ENCODE results near the gene GPX4.
"Not testable (repeated sequence)": the region's sequence is repeated elsewhere in the genome, so short reads cannot be mapped to it uniquely, and the experiment has no call there.

GPX4 gene

DNA sequence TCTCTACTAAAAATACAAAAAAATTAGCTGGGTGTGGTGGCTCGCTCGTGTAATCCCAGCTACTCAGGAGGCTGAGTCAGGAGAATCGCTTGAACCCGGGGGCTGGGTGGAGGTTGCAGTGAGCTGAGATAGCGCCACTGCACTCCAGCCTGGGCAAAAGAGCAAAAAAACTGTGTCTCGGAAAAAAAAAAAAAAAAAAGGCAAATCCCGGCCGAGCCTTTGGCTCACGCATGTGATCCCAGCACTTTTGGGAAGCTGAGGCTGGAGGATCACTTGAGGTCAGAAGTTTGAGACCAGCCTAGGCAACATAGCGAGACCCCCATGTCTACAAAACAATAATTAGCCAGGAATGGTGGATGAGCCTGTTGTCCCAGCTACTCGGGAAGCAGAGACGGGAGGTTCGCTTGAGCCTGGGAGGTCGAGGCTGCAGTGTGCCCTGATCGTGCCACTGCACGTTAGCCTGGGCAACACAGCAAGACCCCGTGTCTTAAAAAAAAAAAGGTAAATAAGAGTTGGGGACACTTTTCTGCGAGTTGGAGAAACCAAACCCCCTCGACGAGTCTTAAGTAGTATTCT, 574 bp upstream of the GPX4 start:
- DNase-seq = no peak

DNA sequence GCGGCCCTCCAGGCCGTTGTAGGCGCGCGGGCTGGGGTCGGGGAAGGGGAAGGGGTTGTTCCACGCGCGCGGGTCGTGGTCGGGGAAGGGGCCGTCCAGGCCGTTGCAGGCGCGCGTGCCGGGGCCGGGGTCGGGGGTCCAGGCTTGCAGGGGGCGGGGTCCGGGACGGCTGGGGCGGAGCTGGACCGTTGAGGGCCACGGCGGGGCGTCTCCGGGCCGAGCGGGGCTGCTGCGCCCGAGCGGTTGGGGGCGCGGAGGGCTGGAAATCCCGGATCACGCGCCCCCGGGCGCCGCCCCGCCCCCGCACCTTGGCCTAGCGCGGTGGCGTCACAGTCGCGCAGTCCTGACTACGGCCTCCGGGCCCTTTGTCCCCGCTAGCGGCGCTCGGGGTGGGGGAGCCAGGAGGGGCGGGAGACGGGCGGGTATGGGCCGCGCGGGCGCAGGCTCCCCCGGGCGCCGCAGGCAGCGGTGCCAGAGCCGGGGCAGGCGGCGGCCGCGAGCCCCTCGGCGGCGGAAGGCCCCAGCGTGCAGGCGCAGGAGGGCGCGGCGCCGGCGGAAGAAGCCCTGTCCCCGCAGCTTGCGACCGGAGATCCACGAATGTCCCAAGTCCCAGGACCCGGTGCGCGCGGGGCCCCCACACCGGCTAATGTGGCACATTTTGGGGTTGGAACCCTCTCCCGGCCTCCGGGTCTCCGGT, 665 bp downstream of the GPX4 start:
- DNase-seq = peak; percentile 47 to 81 (median 72)

DNA sequence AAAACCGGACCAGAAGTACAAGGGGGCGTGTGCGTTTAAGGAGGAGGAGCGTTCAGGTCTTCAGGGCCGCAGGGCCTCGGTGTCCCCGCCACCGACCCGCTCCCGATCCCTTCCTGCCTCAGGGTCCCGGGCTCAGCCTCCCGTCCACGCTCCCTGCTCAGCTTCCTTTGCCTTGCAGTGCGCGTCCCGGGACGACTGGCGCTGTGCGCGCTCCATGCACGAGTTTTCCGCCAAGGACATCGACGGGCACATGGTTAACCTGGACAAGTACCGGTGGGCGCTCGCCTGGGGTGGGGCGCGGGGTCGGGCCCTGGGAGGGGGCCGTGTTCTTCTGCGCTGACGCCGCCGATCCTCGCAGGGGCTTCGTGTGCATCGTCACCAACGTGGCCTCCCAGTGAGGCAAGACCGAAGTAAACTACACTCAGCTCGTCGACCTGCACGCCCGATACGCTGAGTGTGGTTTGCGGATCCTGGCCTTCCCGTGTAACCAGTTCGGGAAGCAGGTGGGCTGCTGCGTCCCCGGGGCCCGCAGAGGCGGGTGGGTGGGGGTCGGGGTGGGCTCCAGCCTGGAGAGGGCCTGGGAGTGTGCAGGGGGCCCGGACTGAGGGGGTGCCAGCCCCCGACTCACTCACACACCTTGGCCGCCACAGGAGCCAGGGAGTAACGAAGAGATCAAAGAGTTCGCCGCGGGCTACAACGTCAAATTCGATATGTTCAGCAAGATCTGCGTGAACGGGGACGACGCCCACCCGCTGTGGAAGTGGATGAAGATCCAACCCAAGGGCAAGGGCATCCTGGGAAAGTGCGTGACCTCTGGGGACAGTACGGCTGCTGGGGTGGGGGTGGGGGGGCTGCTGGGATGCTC, 1.4 kb downstream of the GPX4 start:
- peak in 3 of 6 experiments; percentile 24 to 51 (median 37) for DNase-seq

DNA sequence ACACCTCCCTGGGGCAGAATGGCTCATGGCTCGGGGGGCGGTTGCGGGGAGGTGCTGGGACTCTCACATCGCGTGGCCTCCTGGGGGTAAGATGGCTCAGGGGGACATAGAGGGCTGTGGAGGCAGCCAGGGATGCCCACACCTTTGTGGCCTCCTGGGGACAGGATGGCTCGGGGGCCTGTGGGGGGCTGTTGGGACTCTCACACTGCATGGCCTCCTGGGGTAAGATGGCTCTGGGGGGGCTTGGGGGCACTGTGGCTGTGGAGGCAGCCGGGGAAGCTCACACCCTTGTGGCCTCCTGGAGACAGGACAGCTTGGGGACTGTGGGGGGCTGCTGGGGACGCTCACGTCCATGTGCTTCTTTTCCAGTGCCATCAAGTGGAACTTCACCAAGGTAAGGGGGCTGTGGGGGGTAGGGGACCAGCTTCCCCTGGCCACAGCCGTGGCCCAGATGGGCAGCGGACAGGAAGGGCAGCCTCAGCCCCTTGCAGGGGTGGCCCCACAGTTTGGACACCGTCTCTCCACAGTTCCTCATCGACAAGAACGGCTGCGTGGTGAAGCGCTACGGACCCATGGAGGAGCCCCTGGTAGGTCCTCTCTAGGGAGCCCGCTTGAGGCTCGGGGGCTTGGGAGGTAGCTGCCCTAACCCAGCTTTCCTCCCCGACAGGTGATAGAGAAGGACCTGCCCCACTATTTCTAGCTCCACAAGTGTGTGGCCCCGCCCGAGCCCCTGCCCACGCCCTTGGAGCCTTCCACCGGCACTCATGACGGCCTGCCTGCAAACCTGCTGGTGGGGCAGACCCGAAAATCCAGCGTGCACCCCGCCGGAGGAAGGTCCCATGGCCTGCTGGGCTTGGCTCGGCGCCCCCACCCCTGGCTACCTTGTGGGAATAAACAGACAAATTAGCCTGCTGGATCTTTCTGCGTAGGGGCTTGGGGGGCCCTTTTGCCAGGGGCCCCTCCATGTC, 2.4 kb downstream of the GPX4 start:
- DNase-seq = peak in 1 of 6 experiments; percentile 22

DNA sequence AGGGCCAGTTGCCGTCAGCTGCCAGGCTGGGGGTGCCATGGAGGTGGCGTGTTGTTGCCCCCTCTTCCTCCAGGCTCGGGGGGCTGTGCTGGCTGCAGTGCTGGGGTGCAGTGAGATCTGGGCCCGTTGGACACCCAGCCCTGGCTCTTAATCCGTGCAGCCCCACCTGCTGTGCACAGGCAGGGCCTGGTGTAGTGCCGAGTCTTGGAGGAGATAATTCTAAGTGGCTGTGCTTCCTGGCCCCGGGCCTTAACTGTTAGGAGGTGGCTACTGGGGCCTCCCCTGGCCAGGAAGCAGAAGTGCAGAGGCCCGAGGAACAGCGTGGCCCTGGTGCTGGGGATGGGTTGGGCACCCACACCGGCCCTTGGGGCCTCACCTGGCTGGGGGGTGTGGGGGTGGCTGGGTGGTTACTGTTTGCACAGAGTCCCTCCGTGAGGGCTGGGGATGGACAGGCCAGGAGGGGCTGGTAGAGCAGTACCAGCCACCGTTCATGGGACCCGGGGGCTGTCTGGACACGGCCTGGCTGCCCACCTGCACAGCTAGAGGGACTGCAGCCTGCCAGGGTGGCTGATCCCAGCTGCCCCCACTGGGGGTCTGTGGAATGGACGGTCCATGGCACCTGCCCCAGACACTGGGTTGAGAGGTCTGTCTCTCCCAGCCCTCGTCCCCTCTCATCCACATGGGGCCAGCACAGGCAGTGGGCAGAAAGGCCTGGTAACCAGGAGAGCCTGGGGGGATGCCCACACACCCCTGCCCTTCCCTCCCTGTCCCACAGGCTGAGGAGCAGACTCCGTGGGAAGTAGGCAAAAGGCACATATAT, 3.3 kb downstream of the GPX4 start:
- DNase-seq = no peak

DNA sequence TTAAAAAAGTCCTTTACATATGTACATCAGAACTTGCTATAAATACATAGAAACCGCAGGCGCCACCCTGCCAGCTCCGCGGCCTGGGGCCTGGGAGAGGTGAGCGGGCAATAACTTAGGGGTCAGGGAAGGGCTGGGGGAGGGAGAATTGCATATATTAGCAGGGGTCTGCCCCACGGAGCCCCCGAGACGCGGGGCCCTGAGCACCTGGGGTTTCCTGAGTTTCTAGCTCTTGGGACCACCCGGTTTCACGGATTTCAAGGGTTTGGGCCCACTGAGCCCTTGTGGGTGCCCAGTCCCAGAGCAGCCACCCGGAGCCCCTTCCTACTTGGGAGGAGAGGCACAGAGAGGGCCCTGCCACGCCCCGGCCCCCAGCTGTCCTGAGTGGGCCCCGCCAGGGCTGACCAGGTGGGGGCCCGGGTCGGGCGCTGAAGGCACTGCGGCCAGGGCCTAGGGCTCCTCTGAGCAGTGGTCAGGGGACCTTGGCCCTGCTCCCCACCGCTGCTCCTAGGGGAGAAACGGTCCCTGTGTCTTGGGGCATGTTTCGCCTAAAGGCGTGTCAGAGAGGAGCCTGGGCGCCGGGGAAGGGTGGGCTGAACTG, 4.0 kb downstream of the GPX4 start:
- no peak for DNase-seq

DNA sequence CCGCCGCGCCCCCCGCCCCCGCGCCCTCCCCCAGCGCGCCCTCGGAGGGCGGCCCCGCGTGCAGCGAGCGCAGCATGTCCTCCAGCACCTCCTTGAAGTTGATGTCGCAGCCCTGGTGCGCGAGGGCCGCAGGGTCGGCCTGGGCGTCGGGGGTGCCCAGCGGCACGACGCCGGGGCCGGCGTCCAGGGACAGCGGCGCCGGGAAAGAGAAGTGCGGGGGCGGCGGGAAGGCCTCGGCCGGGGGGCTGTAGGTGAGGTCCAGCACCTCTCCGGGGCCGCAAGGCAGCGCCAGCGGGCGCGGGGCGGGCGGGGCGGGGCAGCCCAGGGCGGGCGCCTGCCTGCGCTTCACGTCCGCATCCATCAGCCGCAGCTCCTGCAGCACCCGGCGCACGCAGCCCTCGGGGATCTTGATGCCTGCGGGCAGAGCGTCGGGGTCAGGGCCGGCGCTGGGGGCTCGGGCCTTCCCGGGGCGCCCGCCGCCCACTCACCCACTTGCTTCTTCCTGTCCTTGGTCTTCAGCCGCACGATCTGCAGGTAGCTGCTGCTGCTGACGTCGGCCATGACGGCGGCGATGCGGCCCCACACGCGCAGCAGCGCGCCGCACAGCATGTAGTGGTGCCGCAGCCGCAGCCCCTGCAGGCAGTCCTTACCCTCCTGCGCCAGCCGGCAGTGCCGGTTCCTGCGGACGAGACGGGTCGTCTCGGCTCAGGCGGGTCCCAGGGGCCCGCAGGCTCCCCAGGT, 4.7 kb downstream of the GPX4 start:
- DNase-seq = no peak

DNA sequence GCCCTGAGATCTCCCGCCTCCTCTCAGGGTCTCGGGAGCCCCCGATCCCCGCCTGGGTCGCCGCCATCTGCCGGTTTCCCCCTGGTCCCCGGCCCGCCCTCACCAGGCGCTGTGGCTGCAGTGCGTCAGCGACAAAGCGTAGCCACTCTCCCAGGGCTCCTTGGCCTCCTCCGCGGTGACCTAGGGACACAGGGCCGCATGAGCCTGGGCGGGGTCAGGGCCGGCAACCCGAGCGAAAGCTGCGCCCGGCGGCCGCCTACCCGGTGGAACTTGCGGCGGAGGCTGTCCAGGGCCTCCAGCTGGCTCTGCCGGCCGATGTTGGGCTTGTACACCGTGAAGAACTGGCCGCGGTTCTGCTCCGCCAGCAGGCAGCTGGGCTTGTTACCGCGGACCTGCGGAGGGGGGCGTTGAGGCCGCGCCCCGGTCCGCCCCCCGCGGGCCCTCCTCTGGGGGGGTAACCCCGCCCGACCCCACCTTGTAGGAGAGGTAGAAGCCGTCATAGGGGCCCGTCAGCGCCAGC, 5.3 kb downstream of the GPX4 start:
- no peak for DNase-seq

DNA sequence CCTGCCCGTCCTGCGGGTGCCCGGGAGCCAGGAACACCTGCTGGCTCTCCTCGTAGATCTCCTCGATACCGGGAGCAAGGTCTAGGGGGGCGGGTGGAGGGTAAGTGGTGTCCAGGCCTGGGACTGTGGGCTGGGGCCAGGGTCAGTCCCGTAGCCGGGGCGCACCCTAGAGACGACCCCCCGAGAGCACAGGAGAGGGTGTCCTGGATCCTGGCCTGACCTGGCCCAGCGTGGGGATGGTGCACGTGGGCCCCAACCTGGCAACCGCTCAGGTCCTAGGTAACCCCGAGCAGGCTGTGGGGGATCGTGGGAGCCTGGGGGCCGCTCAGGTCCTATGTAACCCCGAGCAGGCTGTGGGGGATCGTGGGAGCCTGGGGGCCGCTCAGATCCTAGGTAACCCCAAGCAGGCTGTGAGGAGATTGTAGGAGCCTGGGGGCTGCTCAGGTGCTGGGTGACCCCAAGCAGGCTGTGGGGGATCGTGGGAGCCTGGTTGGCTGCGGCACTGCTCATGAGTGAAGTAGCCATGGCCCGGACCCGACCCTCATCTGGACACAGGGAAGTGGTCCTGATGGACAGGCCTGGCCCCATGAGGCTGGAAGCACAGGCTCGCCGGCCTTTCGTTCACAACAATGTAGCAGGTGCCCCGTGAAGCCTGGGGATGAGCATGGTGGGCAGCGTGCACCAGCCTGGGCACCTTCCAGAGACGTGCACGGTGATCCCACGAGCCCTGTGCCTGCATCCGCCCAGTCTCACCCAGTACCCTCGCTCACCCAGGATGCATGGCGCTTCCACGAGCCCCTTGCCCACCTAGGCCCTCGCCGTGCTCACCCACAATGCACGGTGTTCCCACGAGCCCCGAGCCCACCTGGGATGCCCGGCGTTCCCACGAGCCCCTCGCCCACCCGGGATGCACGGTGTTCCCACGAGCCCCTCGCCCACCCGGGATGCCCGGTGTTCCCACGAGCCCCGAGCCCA, 6.2 kb downstream of the GPX4 start:
- DNase-seq = no peak

DNA sequence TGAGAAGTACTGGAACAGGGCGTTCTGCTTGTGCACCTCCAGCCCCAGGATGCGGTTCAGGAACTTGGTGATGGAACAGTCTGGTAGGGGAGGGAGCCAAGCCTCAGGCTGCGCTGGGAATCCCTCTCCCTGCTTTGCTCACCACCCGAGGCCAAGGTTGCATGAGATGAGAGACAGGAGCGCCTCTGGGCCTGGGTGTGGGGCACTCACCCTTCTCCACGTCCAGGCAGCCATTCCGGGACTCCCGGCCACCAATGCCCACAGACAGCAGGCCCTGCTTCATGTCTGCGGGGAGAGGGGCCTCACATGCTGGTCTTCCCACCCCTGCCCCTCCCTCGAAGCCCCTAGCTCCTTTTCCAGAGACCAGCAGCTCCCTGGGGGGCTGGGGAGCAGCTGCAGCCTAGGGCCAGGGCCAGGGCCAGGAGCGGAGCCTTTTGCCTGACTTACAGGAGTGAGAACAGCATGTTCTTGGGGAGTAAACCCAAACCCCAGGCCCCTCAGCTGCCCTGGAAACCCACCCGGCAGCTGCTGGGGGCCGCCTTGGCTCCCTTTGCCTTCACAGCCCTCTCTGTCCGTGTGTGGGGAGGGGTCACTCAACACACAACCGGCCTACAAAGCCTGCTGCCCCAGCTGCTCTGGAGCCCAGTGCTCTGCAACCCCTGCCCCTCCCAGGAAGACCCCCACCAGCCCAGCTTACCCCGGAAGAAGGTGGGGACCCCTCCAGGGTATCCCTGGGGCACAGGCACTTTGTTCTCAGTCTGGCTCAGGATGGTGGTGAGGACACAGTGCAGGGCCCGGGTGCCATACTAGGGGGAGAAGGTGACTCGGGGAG, 7.2 kb downstream of the GPX4 start:
- no peak for DNase-seq

DNA sequence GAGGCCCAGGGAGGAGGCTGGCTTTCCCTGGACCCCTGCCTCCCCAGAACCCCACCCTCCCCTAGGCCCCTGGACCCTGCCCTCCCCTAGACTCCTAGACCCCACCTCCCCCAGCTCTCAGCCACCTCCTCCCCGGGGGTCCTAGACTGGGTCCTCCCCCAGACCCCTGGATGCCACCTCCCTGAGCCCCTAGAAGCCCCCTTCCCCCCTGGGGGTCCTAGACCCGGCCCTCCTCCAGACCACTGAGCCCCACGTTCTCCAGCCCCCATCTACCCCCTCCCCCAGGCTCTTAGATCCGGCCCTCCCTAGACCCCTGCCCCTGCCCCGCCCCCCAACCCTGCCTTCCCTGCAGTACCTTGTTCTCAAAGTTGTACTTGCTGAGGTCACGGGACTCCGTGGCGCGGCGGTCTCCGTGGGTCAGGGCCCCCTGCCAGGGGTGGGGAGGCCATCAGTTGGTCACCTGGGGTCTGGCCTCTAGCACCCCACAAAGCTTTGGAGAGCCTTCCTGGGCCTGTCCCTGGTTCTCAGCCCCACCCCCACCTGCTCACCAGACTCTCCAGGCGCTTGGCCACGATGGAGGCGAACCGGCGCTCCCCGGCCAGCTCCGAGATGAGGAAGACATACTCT, 8.0 kb downstream of the GPX4 start:
- no peak for DNase-seq

DNA sequence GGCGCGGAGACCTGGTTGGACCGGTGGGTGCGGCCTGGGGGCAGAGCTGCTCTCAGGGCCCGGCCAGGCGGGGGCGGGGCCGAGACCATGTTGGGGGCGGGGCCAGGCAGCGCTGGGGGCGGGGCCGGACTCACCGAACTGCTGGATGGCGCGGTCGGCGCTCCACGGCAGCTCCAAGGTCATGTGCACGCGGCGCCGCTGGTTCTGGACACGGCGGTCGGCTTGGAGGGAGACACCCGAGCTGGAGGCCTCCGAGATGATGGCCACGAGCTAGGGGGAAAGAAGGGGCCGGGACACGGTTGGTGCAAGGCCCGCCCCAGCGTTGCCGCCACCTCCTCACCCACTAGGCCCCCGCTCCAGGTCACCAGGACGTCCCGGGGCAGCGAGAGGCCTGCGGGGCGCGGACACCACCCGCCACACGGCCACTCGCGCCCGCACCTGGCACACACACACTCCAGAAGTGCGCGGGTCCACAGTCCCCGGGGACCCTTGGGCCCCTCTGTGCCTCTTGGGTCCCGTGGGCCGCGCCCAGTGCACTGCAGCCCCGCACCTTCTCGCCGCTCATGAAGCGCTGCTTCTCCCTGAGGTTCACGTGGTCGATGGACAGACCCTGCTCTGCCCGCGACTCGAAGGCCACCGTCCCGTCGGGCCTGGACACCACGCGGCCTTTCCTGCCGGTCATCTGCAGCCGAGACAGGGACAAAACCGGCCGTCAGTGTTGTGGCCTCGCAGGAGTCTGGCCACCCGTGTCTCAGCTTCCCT, 8.7 kb downstream of the GPX4 start:
- DNase-seq = no peak

DNA sequence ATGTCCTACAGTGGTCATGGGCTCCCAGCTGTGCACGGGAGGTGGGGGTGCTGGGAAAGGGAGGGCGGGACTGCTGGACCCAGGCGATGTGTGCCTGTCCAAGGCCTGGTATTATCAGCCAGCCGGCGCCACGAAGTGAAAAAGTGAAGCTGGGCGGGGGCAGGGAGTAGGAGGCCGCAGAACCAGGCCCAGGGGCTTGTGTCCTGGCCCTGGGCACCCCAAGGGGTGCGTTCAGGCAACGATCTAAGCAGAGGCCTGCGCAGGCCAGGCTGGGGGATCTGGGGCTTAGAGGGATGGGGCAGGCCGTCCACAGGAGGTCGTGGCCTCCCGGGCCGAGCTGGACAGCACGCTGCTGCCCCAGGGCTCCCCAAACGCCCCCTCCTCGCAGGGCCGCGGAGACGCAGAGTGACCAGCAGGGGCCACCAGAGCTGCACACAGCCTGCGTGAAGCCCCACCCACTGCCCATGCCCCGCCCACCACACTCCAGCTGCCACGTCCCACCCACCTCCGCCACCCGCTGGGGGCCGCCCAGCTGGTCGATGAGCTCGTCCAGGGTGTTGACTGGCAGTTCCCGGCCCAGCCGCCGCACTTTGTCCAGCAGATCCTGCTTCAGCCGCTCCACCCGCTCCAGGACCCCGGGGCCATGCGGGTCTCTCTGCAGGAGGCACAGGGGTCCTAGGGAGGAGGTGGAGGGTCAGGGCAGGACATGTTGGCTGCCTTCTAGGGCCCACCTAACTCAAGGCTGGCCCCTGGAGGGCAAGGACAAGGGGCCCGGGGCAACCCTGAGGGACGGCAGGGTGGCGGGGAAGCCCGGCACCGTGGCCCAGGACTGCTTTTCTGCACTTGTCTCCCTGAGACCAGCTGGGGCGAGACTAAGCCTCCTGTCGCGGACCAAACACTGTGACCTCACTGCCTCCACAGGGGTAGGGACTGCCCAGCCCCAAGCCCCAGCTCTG, 9.5 kb downstream of the GPX4 start:
- DNase-seq = peak; percentile 56 to 88 (median 84)

DNA sequence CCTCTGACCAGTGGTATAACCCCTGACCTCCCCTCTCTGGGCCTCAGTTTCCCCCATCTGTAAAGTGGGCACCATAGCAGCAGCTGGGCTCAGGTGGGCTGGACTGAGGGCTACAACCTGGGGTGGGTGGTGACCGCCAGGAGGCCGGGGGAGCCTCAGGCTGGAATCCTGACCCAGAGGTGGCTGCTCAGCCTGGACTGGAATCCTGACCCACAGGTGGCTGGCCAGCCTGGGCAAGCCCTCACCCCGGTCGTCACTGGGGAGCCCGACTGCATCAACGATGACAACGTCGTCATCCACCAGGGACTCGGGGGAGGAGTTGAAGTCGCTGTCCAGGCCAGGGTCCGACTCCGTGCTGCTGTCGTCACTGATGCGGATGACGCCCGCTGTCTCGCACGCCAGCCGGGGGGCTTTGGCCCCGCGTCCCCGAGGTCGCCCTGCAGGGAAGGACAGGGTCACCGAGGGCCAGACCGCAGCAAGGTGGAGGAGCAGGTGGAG, 10.2 kb downstream of the GPX4 start:
- DNase-seq = no peak

DNA sequence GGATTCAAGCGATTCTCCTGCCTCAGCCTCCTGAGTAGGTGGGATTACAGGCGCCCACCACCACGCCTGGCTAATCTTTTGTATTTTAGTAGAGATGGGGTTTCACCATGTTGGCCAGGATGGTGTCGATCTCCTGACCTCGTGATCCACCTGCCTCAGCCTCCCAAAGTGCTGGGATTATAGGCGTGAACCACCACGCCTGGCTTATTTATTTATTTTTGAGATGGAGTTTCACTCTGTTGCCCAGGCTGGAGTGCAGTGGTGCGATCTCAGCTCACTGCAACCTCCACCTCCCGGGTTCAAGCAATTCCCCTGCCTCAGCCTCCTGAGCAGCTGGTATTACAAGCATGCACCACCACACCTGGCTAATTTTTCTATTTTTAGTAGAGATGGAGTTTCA, 10.9 kb downstream of the GPX4 start:
- DNase-seq = not testable (repeated sequence)

All from stimulated activated naive CD4-positive, alpha-beta T cell (primary cell).